DOHH2 (cell line): ENCODE data around the gene CACNA2D2.

ENCODE experiments used
- H3F3A ChIP-seq: fragments of 200-600 bp; sonication (generic), shearing (Covaris generic); 2 replicates; pipeline ENCODE4 v1.6.0; 2016; ENCODE audit warnings: antibody characterized with exemption, mild to moderate bottlenecking; ENCODE audit not compliant: control insufficient read depth, insufficient read depth
- H3K27ac ChIP-seq: fragments of 200-600 bp; sonication (generic); 2 replicates; pipeline ENCODE4 v1.5.1; 2014; ENCODE audit warnings: low read depth, mild to moderate bottlenecking, low read length, moderate library complexity
- H3K27me3 ChIP-seq: fragments of 200-600 bp; sonication (generic); 2 replicates; pipeline ENCODE4 v1.6.1; 2014; ENCODE audit warnings: mild to moderate bottlenecking, low read length, mixed read lengths; ENCODE audit not compliant: control insufficient read depth
- H3K36me3 ChIP-seq: fragments of 200-600 bp; sonication (generic); 2 replicates; pipeline ENCODE4 v1.6.1; 2014; ENCODE audit warnings: mild to moderate bottlenecking, low read length, moderate library complexity, mixed read lengths; ENCODE audit not compliant: control insufficient read depth
- H3K4me1 ChIP-seq: fragments of 200-600 bp; sonication (generic); 2 replicates; pipeline ENCODE4 v1.6.1; 2014; ENCODE audit warnings: mild to moderate bottlenecking, low read length, mixed read lengths; ENCODE audit not compliant: control insufficient read depth
- H3K4me2 ChIP-seq: fragments of 200-600 bp; sonication (generic); 2 replicates; pipeline ENCODE4 v1.6.0; 2014; ENCODE audit warnings: mild to moderate bottlenecking, low read length, moderate library complexity
- H3K4me3 ChIP-seq: fragments of 200-600 bp; sonication (generic); 2 replicates; pipeline ENCODE4 v1.5.1; 2014; ENCODE audit warnings: mild to moderate bottlenecking, low read length, mixed read lengths
- H3K79me2 ChIP-seq: fragments of 200-600 bp; sonication (generic); 2 replicates; pipeline ENCODE4 v1.6.1; 2014; ENCODE audit warnings: mild to moderate bottlenecking, low read length, mixed read lengths; ENCODE audit not compliant: control insufficient read depth
- H3K9me2 ChIP-seq: fragments of 200-600 bp; sonication (generic); replicated peaks from 2 replicates; pipeline ENCODE4 v1.6.1; 2014; ENCODE audit warnings: mild to moderate bottlenecking, low read length, mixed read lengths; ENCODE audit not compliant: control insufficient read depth
- H3K9me3 ChIP-seq: fragments of 200-600 bp; sonication (generic); 2 replicates; pipeline ENCODE4 v1.6.1; 2014; ENCODE audit warnings: antibody characterized with exemption, low read length, mixed read lengths; ENCODE audit not compliant: control insufficient read depth, insufficient read depth
- H4K20me1 ChIP-seq: fragments of 200-600 bp; sonication (generic); 2 replicates; pipeline ENCODE4 v1.6.0; 2014; ENCODE audit warnings: low read depth, mild to moderate bottlenecking, antibody characterized with exemption, low read length, moderate library complexity; ENCODE audit not compliant: control insufficient read depth, insufficient read depth
- CTCF ChIP-seq: fragments of 200-600 bp; sonication (generic); IDR thresholded peaks from one replicate; pipeline ENCODE4 v1.5.1; 2014; ENCODE audit warnings: antibody characterized with exemption, mild to moderate bottlenecking, low read depth, low read length; ENCODE audit not compliant: poor library complexity, severe bottlenecking
- EZH2phosphoT487 ChIP-seq: fragments of 200-600 bp; sonication (generic); IDR thresholded peaks from 2 replicates; pipeline ENCODE4 v1.6.1; 2017; ENCODE audit warnings: borderline replicate concordance, mild to moderate bottlenecking, antibody characterized with exemption, low read length, moderate library complexity, mixed read lengths

CACNA2D2 gene

GRCh38 chr3:50525191-50525910 is 21.9 kb upstream of the CACNA2D2 start:
- H3K27me3 ChIP-seq, result peaks cover 21% of the 10 kb centered on the region

GRCh38 chr3:50524746-50525145 is 21.3 kb upstream of the CACNA2D2 start:
- H3K27ac ChIP-seq, result no peak overlapping the region
- no peak for TF ChIP-seq EZH2phosphoT487
- TF ChIP-seq CTCF, result no peak
- no peak overlapping the region for H3K4me2 ChIP-seq
- H3K9me3 ChIP-seq, result no peaks in the 10 kb centered on the region
- no peaks in the 10 kb centered on the region for H3K36me3 ChIP-seq
- no peaks in the 10 kb centered on the region for H3K4me1 ChIP-seq
- H3K9me2 ChIP-seq, result no peaks in the 10 kb centered on the region
- no peak overlapping the region for H3K4me3 ChIP-seq
- H3F3A ChIP-seq, result no peaks in the 10 kb centered on the region
- no peaks in the 10 kb centered on the region for H3K79me2 ChIP-seq
- peaks cover 15% of the 10 kb centered on the region for H3K27me3 ChIP-seq
- no peaks in the 10 kb centered on the region for H4K20me1 ChIP-seq

More at GRCh38 chr3:50525191-50525910, 21.9 kb upstream of the CACNA2D2 start:
- TF ChIP-seq CTCF, result no peak
- TF ChIP-seq EZH2phosphoT487, result no peak
- Histone ChIP-seq H3K36me3 (no peaks in the 10 kb centered on the region), H3K4me2 (no peak overlapping the region), H4K20me1 (no peaks in the 10 kb centered on the region), H3K4me1 (no peaks in the 10 kb centered on the region), H3K27ac (no peak overlapping the region), H3F3A (no peaks in the 10 kb centered on the region), H3K9me3 (no peaks in the 10 kb centered on the region), H3K79me2 (no peaks in the 10 kb centered on the region), H3K4me3 (no peak overlapping the region), H3K9me2 (no peaks in the 10 kb centered on the region)

- Histone ChIP-seq H3K9me2 (no peaks in the 10 kb centered on the region), H3K4me3 (no peak overlapping the region), H3K36me3 (no peaks in the 10 kb centered on the region), H3K27ac (no peak overlapping the region), H4K20me1 (no peaks in the 10 kb centered on the region), H3K79me2 (no peaks in the 10 kb centered on the region), H3K4me2 (no peak overlapping the region), H3K9me3 (no peaks in the 10 kb centered on the region), H3K27me3 (peaks cover 6% of the 10 kb centered on the region; the same call in 1 of the 2 replicates), H3F3A (no peaks in the 10 kb centered on the region), H3K4me1 (no peaks in the 10 kb centered on the region)
- TF ChIP-seq EZH2phosphoT487 (no peak), CTCF (no peak)
These were observed 19.9 kb upstream of the CACNA2D2 start for GRCh38 chr3:50523279-50523811.
